Keratinocyte (primary cell): ENCODE data around the gene ADAM12.
"Not testable (repeated sequence)": the region's sequence is repeated elsewhere in the genome, so short reads cannot be mapped to it uniquely, and the experiment has no call there.

ENCODE experiments used
- CTCF ChIP-seq, 3 experiments: IDR thresholded peaks in 1 of 3; conservative IDR thresholded peaks in 1 of 3; optimal IDR thresholded peaks in 1 of 3; 2 replicates in 2 of 3; 3 replicates in 1 of 3; pipeline versions ENCODE3 to v1.5.1; 2011; ENCODE audit warnings: low read length in 3 of 3, mild to moderate bottlenecking in 3 of 3, moderate library complexity in 2 of 3, control low read depth in 1 of 3, inconsistent platforms in 1 of 3; ENCODE audit not compliant: insufficient read depth in 2 of 3; ENCODE audit errors: extremely low read depth in 1 of 3
- EZH2 ChIP-seq: IDR thresholded peaks from one replicate; pipeline ENCODE4 v1.6.1; 2012; ENCODE audit warnings: inconsistent platforms, mild to moderate bottlenecking, low read length, moderate library complexity

- not testable (repeated sequence) for TF ChIP-seq CTCF (optimal IDR thresholded peaks at IDR 0.05 in 1 of 3, IDR thresholded peaks at IDR 0.05 in 1 of 3, conservative IDR thresholded peaks at IDR 0.05 in 1 of 3; ENCODE audit: extremely low read depth in 1 of 3, insufficient read depth in 2 of 3, low read length in 3 of 3); EZH2
Observed at GRCh38 chr10:125970077-125970630, 418.1 kb downstream of the ADAM12 start.
